GM12872 (cell line): ENCODE data around the gene TTC6.

Source experiments
- CTCF ChIP-seq: IDR thresholded peaks from 3 replicates; pipeline ENCODE4 v1.5.1; 2011; ENCODE audit warnings: low read depth, mild to moderate bottlenecking, low read length, moderate library complexity; ENCODE audit not compliant: insufficient read depth

TTC6 gene

GRCh38 chr14:37587881-37588666, 7.4 kb upstream of the TTC6 start:
- TF ChIP-seq CTCF = no peak

- TF ChIP-seq CTCF = no peak
Observed at GRCh38 chr14:37588667-37588955, 6.8 kb upstream of the TTC6 start.

- TF ChIP-seq CTCF = no peak
Observed at GRCh38 chr14:37588956-37589714, 6.3 kb upstream of the TTC6 start.

- TF ChIP-seq CTCF = no peak
Observed at GRCh38 chr14:37589715-37590427, 5.6 kb upstream of the TTC6 start.

GRCh38 chr14:37590428-37591139, 4.8 kb upstream of the TTC6 start:
- no peak for TF ChIP-seq CTCF

GRCh38 chr14:37591311-37591940, 4.0 kb upstream of the TTC6 start:
- TF ChIP-seq CTCF = no peak

- no peak for TF ChIP-seq CTCF
Observed at GRCh38 chr14:37591941-37592481, 3.4 kb upstream of the TTC6 start.
